Small intestine (tissue), 7 donors: ENCODE measurements around the gene CTTNBP2. TPM values are rescaled to one million over a fixed set of nuclear protein-coding genes. Genes with fewer than 3 reads are reported as not detected.

Experiments
- DNase-seq, 2 donors: peaks; one replicate each; pipeline versions ENCODE4 v3.0.0 to v3.0.0-alpha.2; 2013
- FAIRE-seq: peaks from 2 replicates; lab custom pipeline; 2012; peaks lifted over from hg19 to GRCh38; lab: Jason Lieb, UNC
- H3K27ac ChIP-seq, 3 donors: one replicate each; pipeline ENCODE4 v1.5.1; 2013; ENCODE audit warnings: low read length in 2 of 3, mild to moderate bottlenecking in 2 of 3, control low read depth in 1 of 3, inconsistent platforms in 1 of 3, low read depth in 1 of 3, moderate library complexity in 1 of 3
- H3K27me3 ChIP-seq, 3 donors: one replicate each; pipeline ENCODE4 v1.6.1; 2013; ENCODE audit warnings: low read length in 3 of 3, inconsistent platforms in 1 of 3; ENCODE audit not compliant: control insufficient read depth in 3 of 3, insufficient read depth in 3 of 3
- H3K36me3 ChIP-seq, 3 donors: one replicate each; pipeline ENCODE4 v1.6.1; 2013; ENCODE audit warnings: low read length in 3 of 3, inconsistent platforms in 1 of 3, low read depth in 1 of 3, mild to moderate bottlenecking in 1 of 3, moderate library complexity in 1 of 3; ENCODE audit not compliant: control insufficient read depth in 3 of 3, insufficient read depth in 2 of 3
- H3K4me1 ChIP-seq, 3 donors: one replicate each; pipeline ENCODE4 v1.6.1; 2013; ENCODE audit warnings: low read length in 2 of 3, inconsistent platforms in 1 of 3, low read depth in 1 of 3, mild to moderate bottlenecking in 1 of 3, moderate library complexity in 1 of 3; ENCODE audit not compliant: control insufficient read depth in 3 of 3, insufficient read depth in 2 of 3
- H3K4me3 ChIP-seq, 3 donors: one replicate each; pipeline ENCODE4 v1.5.1; 2013; ENCODE audit warnings: low read length in 3 of 3, control low read depth in 1 of 3, inconsistent platforms in 1 of 3, low read depth in 1 of 3, mild to moderate bottlenecking in 1 of 3, moderate library complexity in 1 of 3
- H3K9me3 ChIP-seq, 2 donors: one replicate each; pipeline ENCODE4 v1.6.1; 2013; ENCODE audit warnings: low read depth in 1 of 2, low read length in 1 of 2; ENCODE audit not compliant: control insufficient read depth in 2 of 2, insufficient read depth in 1 of 2
- WGBS, 3 donors: extraction: QIAGEN DNeasy Blood & Tissue Kit; methylation state at CpG; one replicate each; pipeline ENCODE4 v1.1.7; 2013; 5-methylcytosine and 5-hydroxymethylcytosine counted together
- polyA plus RNA-seq, 4 donors: library from polyadenylated mRNA; stranded (reverse) in 3 of 4; unstranded in 1 of 4; fragments of 200-250 nt in 3 of 4; fragments of 120-200 nt in 1 of 4; gene quantifications; one replicate each; pipeline versions ENCODE4 v1.2.1 to v1.2.3, GENCODE V29; 2013
- donor health status: healthy with polysubstance abuse.
- donor health status: control.
- donor health status: control.
- donor health status: Bipolar disorder and iron deficiency.
- donor health status: healthy.

The CTTNBP2 gene
- polyA plus RNA-seq, 4 donors = 0.45 to 2.7 (median 2.2) TPM

- H3K27ac ChIP-seq = no peak overlapping the region
- no peaks in the 10 kb centered on the region for H3K27me3 ChIP-seq
- no peaks in the 10 kb centered on the region for H3K36me3 ChIP-seq
- no peak for FAIRE-seq
- DNase-seq = no peak
- H3K4me3 ChIP-seq = no peak overlapping the region
- H3K4me1 ChIP-seq = no peaks in the 10 kb centered on the region
- no peaks in the 10 kb centered on the region for H3K9me3 ChIP-seq
Observed at GRCh38 chr7:117839507-117839906, 33.7 kb downstream of the CTTNBP2 start.

GRCh38 chr7:117837841-117838240, 35.4 kb downstream of the CTTNBP2 start:
- Histone ChIP-seq H3K27me3 (no peaks in the 10 kb centered on the region), H3K4me3 (no peak overlapping the region), H3K36me3 (no peaks in the 10 kb centered on the region), H3K27ac (no peak overlapping the region), H3K4me1 (no peaks in the 10 kb centered on the region), H3K9me3 (no peaks in the 10 kb centered on the region)
- WGBS, 3 donors = 94 to 100% (median 96%) methylated on average over 1 of the region's 1 CpG
- FAIRE-seq (no peak), DNase-seq (peak; percentile 7 to 39)

DNA sequence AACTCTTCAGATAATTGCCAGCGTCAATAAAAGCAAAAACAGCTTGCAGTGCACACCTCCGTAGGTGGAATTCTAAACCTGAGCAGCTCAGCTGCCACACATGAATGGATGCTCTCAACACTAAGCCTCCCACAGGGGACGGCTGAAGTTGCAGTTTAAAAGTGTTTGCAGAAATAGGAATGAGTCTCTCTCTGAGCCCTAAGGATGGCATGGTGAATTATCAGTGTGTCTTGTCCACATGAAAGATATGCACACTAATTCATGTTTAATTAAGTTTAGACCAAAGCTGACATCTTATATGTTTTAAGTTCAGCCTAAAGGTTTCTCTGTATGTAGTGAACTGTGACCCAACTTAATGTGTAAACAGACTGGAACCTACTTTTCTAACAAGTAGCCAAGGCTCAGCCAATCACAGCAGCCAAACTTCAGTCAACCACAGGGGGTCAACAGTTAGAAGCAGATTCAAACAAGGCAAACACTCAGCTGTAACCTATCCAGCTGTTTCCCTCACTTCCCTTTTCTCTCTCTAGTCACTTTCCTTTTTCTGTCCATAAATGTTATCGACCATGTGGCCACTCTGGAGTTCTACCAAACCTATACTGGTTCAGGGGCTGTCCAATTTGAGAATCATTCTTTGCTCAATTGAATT, 38.1 kb downstream of the CTTNBP2 start:
- Histone ChIP-seq H3K27me3 (no peaks in the 10 kb centered on the region), H3K27ac (no peak overlapping the region), H3K4me1 (no peaks in the 10 kb centered on the region), H3K36me3 (no peaks in the 10 kb centered on the region), H3K9me3 (no peaks in the 10 kb centered on the region), H3K4me3 (no peak overlapping the region)
- 63 to 83% (median 79%) methylated on average over 4 of the region's 4 CpGs for WGBS, 3 donors
- FAIRE-seq = no peak
- DNase-seq = no peak

GRCh38 chr7:117830422-117830954, 42.8 kb downstream of the CTTNBP2 start:
- peak in 1 of 2 donors; percentile 67 for DNase-seq
- Histone ChIP-seq H3K4me1 (peaks cover 0 to 6% (median 6%) of the 10 kb centered on the region in 3 donors), H3K36me3 (no peaks in the 10 kb centered on the region), H3K27me3 (no peaks in the 10 kb centered on the region), H3K4me3 (no peak overlapping the region), H3K9me3 (no peaks in the 10 kb centered on the region), H3K27ac (no peak overlapping the region)
- FAIRE-seq = peak; percentile 19
- 12 to 37% (median 28%) methylated on average over 5 of the region's 5 CpGs for WGBS, 3 donors

GRCh38 chr7:117829450-117830117, 43.7 kb downstream of the CTTNBP2 start:
- no peaks in the 10 kb centered on the region for H3K9me3 ChIP-seq
- H3K27ac ChIP-seq = no peak overlapping the region
- H3K4me3 ChIP-seq = no peak overlapping the region
- no peaks in the 10 kb centered on the region for H3K36me3 ChIP-seq
- no peaks in the 10 kb centered on the region for H3K27me3 ChIP-seq
- DNase-seq (no peak), FAIRE-seq (no peak)
- H3K4me1 ChIP-seq = peaks cover 0 to 6% (median 6%) of the 10 kb centered on the region in 3 donors
- WGBS, 3 donors = 57 to 70% (median 70%) methylated on average over 1 of the region's 1 CpG

- Histone ChIP-seq H3K36me3 (no peaks in the 10 kb centered on the region), H3K9me3 (no peaks in the 10 kb centered on the region), H3K27ac (no peak overlapping the region), H3K4me3 (no peak overlapping the region), H3K27me3 (no peaks in the 10 kb centered on the region), H3K4me1 (peaks cover 0 to 6% (median 6%) of the 10 kb centered on the region in 3 donors)
- FAIRE-seq (no peak), DNase-seq (no peak)
- 90 to 96% (median 90%) methylated on average over 2 of the region's 2 CpGs for WGBS, 3 donors
Observed at GRCh38 chr7:117828825-117829224, 44.4 kb downstream of the CTTNBP2 start.

- Histone ChIP-seq H3K4me3 (no peak overlapping the region), H3K27ac (no peak overlapping the region), H3K36me3 (no peaks in the 10 kb centered on the region), H3K4me1 (peaks cover 0 to 6% (median 6%) of the 10 kb centered on the region in 3 donors), H3K9me3 (no peaks in the 10 kb centered on the region), H3K27me3 (no peaks in the 10 kb centered on the region)
- FAIRE-seq (no peak), DNase-seq (no peak)
- WGBS, 3 donors = 53 to 68% (median 56%) methylated on average over 2 of the region's 2 CpGs
Observed at GRCh38 chr7:117827862-117828261, 45.4 kb downstream of the CTTNBP2 start.

DNA sequence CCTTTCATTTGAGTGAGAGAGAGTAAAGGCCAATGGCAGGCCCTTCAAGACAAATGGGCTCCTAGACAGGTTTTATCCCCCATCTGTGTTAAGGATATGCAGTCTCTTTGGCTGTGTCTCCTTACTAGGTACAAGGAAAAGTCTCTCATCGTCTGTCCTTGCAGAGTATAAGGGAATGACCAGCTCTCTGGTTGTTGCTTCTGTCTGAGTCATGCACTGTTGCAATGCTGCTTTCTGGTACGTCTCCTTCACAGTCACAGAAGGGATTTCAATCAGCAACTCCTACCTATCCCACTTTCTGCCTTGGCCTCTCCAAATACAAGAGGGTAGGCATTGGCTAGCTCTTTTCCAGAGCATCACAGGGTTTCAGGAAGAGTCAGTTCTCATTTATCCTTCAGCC, 48.1 kb downstream of the CTTNBP2 start:
- H3K36me3 ChIP-seq = no peaks in the 10 kb centered on the region
- H3K4me1 ChIP-seq = peaks cover 0 to 6% (median 6%) of the 10 kb centered on the region in 3 donors
- DNase-seq (no peak), FAIRE-seq (no peak)
- H3K27ac ChIP-seq = no peak overlapping the region
- H3K27me3 ChIP-seq = no peaks in the 10 kb centered on the region
- WGBS, 3 donors = 80 to 91% (median 85%) methylated on average over 2 of the region's 2 CpGs
- no peaks in the 10 kb centered on the region for H3K9me3 ChIP-seq
- no peak overlapping the region for H3K4me3 ChIP-seq
